Effector CD8-positive, alpha-beta T cell (primary cell): ENCODE data around the gene PCOLCE2.

Source experiments
- DNase-seq: peaks from one replicate; lab custom pipeline; 2025; lab: John Stamatoyannopoulos, UW

PCOLCE2 gene

DNA sequence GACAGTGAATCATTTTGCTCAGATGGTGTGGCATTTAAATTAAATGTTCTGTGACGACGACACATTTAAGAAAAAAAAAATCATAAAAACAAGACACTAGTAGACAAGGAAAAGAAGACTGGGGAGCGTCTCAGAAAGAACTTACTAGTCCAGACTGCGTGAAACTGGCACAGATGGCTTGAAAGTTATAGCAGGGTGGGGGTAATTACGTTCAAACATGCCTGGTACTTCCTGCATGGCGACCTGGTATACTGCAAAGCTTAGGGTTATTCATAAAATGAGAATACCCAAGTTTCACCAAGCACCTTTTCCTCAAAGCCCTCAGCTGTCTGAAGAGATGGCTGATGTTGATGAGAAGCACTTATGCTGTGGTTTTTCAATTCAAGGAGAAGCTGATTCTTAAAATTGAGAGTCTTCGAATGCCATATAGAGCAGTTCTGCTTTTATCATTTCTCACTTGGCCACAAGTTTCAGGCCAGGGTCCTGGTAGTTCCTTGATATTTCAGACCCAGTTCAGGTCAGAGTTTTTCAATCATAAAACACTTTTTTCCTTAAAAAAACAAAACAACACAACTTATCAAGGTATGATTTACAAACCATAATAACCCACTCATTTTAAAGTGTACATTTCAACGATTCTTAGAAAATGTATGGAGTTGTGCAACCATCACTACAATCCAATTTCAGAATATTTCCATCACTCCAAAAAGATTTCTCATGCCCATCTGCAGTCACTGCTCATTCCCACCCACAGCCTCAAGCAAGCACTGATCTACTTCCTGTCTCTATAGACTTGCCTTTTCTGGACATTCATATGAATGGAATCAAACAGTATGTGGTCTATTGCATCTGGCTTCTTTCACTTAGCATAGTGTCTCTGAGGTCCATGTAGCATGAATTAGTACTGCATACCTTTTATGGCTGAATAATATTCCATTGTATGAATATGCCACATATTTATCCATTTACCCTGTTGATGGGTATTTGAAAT lies 24.7 kb downstream of the PCOLCE2 start:
- no peak for DNase-seq

DNA sequence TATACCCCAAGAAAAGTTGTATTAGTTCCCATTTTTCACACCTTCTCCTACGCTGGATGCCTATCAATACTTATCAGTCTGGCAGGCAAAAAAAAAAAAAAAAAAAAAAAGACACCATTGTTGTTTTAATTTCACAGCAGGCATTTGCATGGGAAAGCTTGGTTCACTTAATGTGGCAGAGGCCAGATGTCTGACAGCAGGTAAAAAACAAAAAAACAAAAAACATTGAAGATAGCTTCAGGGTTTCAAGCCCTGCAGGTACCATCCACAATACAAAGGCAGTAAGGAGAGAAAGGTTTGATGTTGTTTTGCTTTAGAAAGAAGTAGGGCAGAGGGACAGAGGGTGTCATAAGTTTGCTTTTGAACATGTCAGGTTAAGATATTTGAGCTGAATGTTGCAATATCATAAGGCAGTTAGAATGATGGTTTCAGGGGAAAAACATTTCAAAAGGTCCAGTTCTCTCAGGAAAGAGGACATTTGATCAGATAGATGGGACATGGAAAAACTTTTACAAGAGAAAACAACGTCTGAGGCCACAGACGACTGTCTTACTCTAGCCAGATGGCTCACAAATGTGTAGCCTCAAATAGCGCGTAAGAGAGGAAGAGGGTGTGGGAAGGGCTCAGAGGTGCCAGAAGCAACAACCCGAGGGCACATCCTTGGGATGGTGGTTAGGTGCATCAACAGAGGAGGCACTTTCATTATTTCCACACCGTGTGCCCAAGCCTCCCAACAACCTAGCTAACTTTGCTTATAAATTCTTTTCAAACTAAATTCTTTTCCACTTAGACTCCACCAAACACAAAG lies 25.7 kb downstream of the PCOLCE2 start:
- DNase-seq = no peak

DNA sequence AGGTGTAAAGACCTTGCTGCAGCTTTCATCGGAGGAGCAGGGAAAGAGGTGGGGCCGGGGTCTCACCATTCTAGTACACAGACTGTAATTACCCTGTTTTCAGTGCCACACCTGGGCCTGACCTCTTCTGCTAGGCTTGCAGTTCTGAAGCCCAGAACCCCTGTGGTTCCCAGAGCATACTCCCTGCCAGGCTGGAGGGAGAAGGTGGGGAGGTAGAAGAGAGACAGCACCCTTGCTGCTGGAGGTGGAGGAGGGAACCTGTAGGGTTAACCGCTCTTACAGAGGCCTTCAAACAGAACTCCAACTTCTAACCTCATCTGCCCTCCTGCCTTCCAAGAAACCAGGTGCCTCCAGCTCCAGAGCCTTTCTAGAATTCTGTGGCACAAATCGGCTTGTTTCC lies 27.0 kb downstream of the PCOLCE2 start:
- no peak for DNase-seq

DNA sequence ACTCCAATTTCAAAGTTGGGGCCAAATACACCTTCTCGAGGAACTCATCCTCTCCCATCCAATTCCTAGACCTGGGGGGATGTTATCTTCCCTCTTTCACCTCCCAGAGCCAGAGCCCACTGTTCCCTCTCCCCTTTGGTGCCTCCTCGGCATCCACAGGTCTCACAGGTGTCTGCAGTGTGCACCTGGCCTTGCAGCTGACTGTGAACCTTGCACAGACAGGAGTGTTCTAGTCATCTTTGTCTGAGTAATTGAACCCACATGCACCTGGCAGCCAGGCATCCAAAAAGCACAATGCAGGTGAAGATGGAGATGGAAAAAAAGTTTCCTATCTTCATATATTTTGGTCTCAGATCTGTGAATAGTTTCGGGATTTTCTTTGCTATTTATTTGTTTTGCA lies 30.8 kb downstream of the PCOLCE2 start:
- no peak for DNase-seq

DNA sequence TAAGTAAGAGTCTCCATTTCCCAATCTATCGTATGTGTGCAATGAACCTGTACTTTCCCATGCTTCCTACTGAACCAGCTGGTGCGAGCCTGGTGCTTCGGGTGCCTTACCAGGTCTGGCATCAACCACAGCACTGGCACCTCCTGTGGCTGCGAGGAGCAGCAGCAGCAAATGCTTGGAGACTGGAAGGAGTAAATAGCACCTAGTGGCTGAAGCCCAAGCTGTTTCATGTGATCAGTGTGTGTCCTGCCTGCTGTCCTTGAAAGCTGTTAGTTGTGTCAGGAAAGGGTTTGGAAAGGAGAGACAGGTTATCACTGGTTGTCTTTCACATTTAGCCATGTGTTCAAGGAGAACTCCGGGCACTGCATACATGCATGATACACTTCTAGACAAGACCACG lies 31.8 kb downstream of the PCOLCE2 start:
- no peak for DNase-seq

DNA sequence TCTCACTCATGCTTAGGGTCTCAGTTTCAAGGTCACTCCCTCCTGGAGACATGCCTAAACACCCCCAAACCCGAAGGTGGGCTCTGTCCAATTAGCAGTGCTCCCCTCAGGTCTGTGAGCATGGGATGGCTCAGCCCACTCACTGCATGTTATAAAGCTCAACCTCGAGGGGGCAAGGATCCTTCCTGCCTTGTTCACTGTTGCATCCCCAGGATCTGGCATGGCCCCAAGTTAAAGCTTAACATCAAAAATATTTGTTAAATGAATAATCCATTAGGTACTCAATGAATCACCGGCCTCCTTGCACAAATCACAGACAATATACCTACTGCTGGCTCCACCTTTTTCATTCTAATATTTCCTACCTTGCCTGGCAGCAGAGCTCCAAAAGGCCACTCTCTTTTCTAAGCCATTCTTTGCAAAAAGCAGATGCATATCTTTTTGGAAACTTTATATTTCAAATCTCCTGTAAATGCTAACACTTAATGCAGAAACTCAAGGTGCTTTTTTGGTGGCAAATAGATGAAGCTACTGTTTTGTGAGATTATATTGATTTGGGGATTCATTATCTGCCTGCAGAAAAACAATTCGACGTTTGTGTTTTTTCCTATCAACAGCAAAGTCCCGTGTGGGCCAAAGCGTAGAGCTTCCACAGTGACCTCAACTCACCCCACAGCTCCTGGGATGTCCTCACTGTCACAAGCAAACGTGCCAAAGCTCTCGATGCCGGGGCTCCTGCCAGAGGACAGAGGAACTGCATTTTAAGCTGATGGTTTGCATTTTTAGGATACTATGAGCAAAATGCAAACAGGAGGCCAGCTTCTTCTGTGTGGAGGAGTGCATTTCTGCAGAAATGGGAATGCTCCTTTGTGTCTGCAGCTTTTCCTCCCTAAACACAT lies 35.4 kb downstream of the PCOLCE2 start:
- DNase-seq = no peak

DNA sequence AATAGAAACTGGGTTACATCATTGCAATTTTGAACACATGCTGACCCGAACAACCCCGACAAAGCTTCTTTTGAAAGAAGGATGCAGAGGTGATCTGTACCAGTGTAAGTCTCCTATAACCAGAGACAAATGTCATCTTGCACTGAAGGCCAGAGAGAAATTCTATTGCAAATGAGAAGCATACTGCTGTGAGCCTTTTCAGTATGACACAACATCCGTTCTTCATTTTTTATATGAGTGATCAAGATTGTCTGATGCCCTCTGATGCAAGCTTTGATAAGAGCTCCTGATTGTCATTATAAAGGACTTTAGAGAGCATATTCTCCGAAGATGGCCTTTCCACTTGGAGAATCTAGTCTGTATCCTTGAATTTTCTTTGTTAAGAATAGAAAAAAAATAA lies 36.9 kb downstream of the PCOLCE2 start:
- DNase-seq = no peak

DNA sequence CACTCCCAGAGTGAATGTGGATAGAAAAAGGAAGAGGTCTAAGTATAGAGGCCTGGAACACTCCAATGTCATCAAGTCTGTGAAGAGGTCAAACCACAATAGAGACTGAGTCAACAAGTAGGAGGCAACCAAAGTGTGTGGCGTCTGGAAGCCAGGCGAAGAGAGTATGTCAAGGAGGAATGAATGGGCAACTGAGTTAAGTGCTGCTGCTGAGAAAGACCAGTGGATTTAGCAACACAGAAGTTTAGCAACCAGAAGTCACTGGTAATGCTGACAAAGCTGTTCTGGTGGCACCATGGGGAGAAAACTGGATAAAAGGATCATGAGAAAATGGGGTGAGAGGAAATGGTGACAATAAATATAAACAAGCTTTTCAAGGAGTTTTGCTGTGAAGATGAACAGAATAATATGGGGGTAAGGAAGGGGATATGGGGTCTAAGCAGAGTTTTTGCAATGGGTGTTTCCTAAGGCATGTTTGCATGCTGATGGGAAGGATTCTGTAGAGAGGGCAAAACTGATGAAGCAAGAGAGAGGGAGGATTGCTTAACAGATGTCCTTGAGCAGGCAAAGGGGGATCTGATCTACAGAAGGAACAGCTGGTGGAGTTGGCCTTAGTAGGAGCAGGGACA lies 38.4 kb downstream of the PCOLCE2 start:
- no peak for DNase-seq

DNA sequence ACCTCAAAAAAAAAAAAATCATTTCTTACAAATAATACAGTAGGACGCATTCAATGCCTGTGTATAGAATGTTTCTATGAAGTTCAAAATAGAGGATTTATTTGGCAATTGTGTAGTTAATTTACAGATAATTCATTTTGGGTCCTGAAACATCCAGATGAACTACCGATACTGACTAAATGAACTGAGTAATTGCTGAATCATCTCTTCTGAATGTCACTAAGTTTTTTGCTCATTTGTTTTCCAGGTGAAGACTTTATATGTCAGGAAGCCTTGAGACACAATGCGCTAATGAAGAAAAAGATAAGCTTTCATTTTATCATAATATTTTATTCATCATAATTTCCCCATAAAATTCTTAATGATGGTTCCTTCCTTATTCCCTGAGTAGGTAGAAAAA lies 39.7 kb downstream of the PCOLCE2 start:
- no peak for DNase-seq

DNA sequence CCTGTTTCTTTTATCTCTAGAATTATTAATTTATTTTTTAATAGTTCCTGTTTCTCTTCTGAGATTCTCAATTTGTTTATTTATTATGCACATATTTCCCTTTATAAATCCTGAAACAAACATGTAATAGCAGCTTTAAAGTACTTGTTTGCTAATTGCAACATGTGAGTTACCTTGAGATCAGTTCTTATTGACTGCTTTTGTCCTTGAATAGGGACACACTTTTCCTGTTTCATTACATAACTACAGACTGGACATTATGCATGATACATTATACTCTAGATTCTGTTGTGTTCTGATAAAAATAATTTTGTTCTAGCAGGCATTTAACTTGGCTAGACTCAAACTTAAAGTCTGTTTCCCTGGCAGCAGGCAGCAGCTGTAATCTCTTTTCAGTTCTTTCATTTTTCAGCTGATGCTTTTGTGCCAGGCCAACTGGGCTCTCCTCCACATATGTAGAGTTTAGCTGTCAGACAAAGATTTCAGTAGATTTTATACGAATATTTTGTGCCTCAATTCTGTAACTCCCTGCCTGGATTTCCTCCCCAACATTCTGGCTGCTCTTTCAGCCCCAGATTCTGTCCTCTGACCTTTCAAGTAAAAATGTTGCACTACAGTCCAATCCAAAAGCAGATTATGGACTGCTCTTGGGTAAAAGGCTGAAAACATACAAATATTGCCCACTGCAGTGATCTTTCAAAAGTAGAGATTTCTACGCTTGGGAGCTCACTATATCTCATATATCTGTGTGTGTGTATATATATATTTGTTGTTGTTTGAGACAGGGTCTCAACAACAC lies 41.9 kb downstream of the PCOLCE2 start:
- DNase-seq = no peak

DNA sequence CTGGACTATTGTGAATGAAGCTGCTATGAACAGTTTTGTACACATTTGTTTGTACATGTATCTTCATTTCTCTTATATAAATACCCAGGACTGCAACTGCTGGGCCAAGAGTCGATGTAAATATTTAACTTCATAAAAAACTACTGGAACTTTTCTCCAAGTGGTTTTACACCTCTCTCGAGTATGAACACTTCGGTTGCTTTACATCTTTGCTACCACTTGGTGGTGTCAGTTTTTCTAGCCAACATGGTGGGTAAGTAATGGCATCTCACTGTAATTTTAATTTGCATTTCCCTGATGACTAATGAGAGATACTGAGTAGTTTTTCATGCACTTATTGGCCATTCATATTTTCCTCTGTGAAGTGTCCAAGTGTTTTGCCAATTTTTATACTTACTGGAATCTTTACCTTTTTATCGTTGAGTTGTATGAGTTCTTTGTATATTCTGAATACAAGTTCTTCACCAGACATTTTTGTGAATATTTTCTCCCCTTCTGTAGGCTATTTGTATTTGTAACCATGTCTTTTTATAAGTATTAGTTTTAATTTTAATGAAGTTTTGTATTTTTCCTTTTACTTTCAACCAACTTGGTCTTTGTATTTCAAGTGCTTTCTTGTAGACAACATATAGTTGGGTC lies 44.4 kb downstream of the PCOLCE2 start:
- DNase-seq = no peak

DNA sequence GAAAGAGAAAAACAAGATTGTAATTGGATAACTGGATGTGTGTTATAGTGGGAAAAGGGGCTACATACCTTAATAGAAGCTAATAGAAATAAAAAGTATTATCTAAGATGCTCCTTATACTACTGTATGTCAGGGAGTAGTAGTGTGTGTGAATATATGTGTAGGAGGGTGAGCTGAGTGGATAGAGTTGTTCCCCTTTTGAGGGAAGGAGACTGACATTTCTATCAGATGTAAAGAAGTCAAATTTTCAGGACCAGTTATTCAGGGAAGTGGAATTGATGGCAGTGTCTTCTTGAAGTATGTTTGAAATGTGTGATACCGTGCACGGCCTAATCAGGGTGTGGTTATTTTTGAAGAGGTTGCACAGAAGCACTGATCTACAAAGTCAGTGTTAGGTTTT lies 49.1 kb downstream of the PCOLCE2 start:
- DNase-seq = no peak

DNA sequence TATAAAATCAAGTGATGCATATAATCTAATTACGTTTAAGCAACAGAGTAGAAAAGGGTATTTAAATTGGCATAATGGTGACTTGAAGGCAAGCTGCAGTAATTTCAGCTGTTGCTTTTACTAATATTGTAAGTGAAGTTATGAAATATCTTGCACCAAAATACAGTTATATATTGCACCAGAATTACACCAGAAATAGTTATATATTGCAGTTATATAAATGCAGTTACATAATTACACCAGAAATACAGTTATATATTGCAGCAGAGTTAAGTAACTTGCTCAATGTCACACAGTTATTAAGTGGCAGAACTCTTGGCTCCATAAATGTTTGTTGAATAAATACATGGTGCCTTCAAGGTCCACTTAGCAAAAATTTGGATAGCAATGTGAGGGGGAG lies 51.4 kb downstream of the PCOLCE2 start:
- no peak for DNase-seq

DNA sequence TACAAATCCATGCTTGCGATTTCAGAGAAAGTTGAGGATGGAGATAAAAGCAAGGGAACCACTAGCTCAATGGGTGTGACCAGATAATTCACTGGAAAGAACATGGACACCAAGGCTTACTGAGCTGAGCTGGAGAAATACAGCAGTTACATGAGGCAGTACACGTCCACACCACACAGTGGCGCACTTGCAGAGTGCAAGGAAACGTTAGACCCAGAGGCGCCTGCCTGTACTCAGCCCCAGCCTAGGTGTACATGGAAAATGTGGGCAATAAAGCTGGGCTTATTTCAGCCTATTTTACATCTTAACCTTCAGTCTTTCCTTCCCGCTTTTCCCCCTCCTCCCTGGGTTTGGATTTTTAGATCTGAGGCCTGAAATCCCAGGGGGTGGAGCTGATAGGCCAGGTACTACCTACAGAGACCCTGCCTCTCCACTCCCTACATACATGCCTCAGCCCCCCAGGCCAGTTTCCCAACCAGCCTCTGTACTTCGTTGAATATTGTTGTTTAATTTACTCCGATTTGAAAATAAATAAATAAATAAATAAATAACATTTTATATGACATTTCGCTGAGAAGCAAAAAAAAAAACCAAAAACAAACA lies 60.1 kb downstream of the PCOLCE2 start:
- no peak for DNase-seq

DNA sequence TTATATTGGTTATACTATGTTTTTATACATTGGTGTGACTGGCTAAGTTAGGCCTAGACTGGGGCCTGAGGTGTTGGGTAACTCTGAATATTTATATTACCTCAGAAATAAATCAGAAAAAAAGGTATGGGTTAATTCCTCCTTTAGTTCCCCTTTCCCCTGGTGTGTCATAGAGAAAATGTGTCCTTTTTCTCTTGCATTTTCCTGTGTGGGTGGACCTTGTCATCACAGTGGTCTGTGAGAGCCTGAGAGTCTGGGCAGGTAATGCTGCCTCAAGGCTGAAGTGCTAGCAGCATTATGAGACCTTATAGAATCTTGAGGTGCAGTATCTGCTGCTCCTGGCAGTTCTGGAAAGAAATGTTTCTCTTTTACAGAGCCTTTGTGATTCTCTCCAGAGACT lies 69.7 kb downstream of the PCOLCE2 start:
- no peak for DNase-seq

DNA sequence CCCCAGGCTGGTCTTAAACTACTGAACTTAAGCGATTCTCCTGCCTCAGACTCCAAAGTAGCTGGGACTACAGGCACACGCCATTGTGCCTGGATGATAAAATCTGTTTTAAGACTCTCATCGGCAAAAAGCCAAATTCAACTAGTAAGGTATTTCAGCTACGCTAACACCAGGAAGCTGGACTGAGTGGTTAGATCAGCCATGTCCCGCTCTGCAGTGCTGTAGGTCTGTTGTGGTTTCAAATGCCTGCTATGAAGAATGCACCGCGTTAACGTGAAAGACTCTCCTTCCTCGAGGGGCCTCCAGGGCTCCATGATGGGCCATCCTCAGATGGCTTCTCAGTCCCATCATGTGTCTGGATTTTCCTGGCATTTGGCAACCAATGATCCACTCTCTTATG lies 70.2 kb downstream of the PCOLCE2 start:
- no peak for DNase-seq

DNA sequence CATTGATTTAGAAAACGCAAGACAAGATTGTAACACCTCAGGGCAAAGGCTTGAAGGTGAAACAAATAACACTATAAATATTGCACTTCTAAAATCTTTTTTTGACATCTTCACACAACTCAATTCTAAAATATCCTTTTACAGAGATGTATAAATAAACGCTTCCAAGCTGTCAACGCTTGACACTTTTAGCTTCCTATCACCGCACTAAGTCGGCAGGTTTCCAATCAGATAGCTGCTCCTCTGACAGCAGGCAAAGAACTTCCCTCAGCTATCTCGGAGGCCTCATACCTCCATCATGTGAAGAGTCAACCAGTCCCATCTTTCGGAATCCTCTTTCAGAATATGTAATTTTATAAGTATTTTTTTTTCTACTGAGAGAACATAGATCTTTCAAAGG lies 71.0 kb downstream of the PCOLCE2 start:
- DNase-seq = no peak

DNA sequence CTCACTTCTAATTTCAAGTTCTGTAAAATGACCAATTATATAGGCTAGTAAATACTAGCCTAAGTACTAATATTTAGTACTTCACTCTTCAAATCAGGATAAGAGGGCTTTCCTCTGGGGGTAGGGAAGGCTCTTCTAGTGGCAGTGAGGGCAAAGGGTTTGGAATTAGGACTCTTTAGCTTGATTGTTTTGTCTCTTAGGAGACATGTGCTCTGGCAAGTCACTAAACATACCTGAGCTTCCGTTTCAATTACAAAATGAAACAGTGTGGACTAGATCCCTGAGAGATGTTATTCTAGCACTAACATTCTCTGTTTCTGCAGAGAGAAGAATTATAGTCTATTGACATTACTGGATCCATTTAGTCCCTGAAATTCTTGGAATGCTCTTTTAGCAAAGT lies 71.5 kb downstream of the PCOLCE2 start:
- DNase-seq = no peak

DNA sequence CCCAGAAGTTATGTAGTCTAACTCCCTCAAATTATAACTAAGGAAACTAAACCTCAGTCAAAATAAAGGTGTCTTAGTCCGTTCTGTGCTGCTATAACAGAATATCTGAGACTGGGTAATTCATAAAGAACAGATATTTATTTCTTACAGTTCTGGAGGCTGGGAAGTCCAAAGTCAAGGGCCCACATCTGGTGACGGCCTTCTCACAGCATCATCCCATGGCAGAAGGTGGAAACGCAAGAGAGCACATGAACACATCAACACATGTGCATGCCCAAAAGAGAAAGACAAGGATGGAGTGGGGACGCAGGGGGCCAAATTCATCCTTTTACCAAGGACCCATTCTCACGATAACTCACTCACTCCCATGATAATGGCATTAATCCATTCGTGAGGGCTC lies 73.1 kb downstream of the PCOLCE2 start:
- no peak for DNase-seq

DNA sequence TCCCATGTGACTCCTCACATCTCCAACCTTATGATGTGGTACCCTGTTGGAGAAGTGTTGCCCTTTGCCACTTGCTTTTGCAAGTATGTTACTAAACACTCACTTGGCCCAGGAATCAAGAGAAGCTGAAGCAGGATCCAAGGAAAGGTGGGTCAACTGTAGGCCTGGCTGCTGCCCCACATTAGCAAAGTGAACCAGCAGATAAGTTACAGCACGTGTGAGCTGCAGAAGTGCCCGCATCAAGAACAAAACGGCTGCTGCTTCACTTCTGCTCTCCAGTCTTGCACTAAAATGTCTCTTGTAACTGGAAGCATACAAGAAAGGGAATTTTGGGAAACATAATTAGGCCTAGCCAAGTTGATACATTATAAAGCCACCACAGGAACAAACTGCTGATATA lies 79.6 kb downstream of the PCOLCE2 start:
- DNase-seq = no peak
